ENCODE results near the gene CAMKK1.

CAMKK1 gene

GRCh38 chr17:3925684-3926485 lies 33.0 kb upstream of the CAMKK1 start:
- H3K4me3 Mint-ChIP-seq: peak overlapping the region; percentile 25
- H3K9me3 Mint-ChIP-seq: no peaks in the 10 kb centered on the region
- DNase-seq: peak; percentile 34
- peaks cover 69% of the 10 kb centered on the region for H3K4me1 Mint-ChIP-seq
- no peak for TF ChIP-seq CTCF (IDR thresholded peaks at IDR 0.05)
- H3K27me3 Mint-ChIP-seq (ENCODE audit: low read depth, poor library complexity): peaks cover 7% of the 10 kb centered on the region
- no peaks in the 10 kb centered on the region for H3K36me3 Mint-ChIP-seq (ENCODE audit: low read depth)
- peak overlapping the region; percentile 52 for H3K27ac Mint-ChIP-seq

- peak; percentile 36 for DNase-seq
- no peak for TF ChIP-seq CTCF (IDR thresholded peaks at IDR 0.05)
These were observed 31.9 kb upstream of the CAMKK1 start for GRCh38 chr17:3924512-3925350.

GRCh38 chr17:3923466-3924190 lies 30.8 kb upstream of the CAMKK1 start:
- Mint-ChIP-seq H3K36me3 (ENCODE audit: low read depth) (no peaks in the 10 kb centered on the region), H3K27me3 (ENCODE audit: low read depth, poor library complexity) (peaks cover 7% of the 10 kb centered on the region), H3K27ac (no peak overlapping the region), H3K4me3 (peak overlapping the region; percentile 45), H3K9me3 (no peaks in the 10 kb centered on the region), H3K4me1 (peaks cover 73% of the 10 kb centered on the region)
- no peak for TF ChIP-seq CTCF (IDR thresholded peaks at IDR 0.05)
- DNase-seq: no peak

More at GRCh38 chr17:3924512-3925350, 31.9 kb upstream of the CAMKK1 start:
- no peaks in the 10 kb centered on the region for H3K36me3 Mint-ChIP-seq (ENCODE audit: low read depth)
- H3K27ac Mint-ChIP-seq: no peak overlapping the region
- H3K9me3 Mint-ChIP-seq: no peaks in the 10 kb centered on the region
- H3K4me3 Mint-ChIP-seq: peak overlapping the region; percentile 44
- peaks cover 72% of the 10 kb centered on the region for H3K4me1 Mint-ChIP-seq
- peaks cover 7% of the 10 kb centered on the region for H3K27me3 Mint-ChIP-seq (ENCODE audit: low read depth, poor library complexity)

DNA sequence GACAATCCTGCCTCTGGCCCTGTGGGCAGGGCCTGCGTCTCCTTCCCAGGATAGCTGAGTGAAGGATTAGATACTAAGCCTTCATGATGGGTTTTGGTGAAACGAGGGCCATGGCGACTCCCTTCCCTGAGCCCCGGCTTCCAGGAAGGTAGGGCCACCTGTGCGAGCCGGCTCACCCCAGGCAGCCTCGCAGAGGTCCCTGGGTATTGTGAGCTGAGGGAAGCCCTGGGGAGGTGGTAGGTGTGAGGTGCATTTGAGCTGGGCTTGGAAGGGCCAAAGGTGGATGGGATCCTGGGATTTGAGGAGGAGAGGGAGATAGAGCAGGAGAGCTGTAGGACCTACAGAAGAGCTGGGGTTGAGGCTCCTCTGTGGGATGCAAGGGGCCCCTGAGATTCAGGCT lies 29.9 kb upstream of the CAMKK1 start:
- no peak for TF ChIP-seq CTCF (IDR thresholded peaks at IDR 0.05)
- no peak for DNase-seq
- Mint-ChIP-seq H3K27me3 (ENCODE audit: low read depth, poor library complexity) (peaks cover 7% of the 10 kb centered on the region), H3K9me3 (no peaks in the 10 kb centered on the region), H3K4me1 (peaks cover 72% of the 10 kb centered on the region), H3K4me3 (no peak overlapping the region), H3K36me3 (ENCODE audit: low read depth) (no peaks in the 10 kb centered on the region), H3K27ac (no peak overlapping the region)

GRCh38 chr17:3921502-3922319 lies 28.9 kb upstream of the CAMKK1 start:
- H3K4me1 Mint-ChIP-seq: peaks cover 62% of the 10 kb centered on the region
- peaks cover 7% of the 10 kb centered on the region for H3K27me3 Mint-ChIP-seq (ENCODE audit: low read depth, poor library complexity)
- H3K4me3 Mint-ChIP-seq: no peak overlapping the region
- no peaks in the 10 kb centered on the region for H3K9me3 Mint-ChIP-seq
- no peak overlapping the region for H3K27ac Mint-ChIP-seq
- TF ChIP-seq CTCF (IDR thresholded peaks at IDR 0.05): no peak
- H3K36me3 Mint-ChIP-seq (ENCODE audit: low read depth): no peaks in the 10 kb centered on the region
- DNase-seq: no peak

Measured in nephron progenitor cell (in vitro differentiated cells).